Parathyroid adenoma (tissue), 2 donors: ENCODE data around the gene RAB33B.
"Not testable (repeated sequence)": the region's sequence is repeated elsewhere in the genome, so short reads cannot be mapped to it uniquely, and the experiment has no call there.

ENCODE experiments used
- H2AFZ ChIP-seq: fragments of 300-600 bp; sonication (generic); one replicate; pipeline ENCODE4 v1.7.0; 2017; ENCODE audit warnings: antibody characterized with exemption, mild to moderate bottlenecking
- H3K27ac ChIP-seq: fragments of 300-600 bp; sonication (generic); one replicate; pipeline ENCODE4 v1.7.0; 2017
- H3K27me3 ChIP-seq: fragments of 300-600 bp; sonication (generic); one replicate; pipeline ENCODE4 v1.7.0; 2017; ENCODE audit warnings: low read length; ENCODE audit not compliant: control insufficient read depth, insufficient read depth
- H3K36me3 ChIP-seq: fragments of 300-600 bp; sonication (generic); one replicate; pipeline ENCODE4 v1.7.0; 2017; ENCODE audit warnings: low read length; ENCODE audit not compliant: control insufficient read depth, insufficient read depth
- H3K4me1 ChIP-seq: fragments of 300-600 bp; sonication (generic); one replicate; pipeline ENCODE4 v1.7.0; 2017; ENCODE audit warnings: control low read depth
- H3K4me2 ChIP-seq: fragments of 300-600 bp; sonication (generic); one replicate; pipeline ENCODE4 v1.7.0; 2017; ENCODE audit warnings: low read length
- H3K4me3 ChIP-seq: fragments of 300-600 bp; sonication (generic); one replicate; pipeline ENCODE4 v1.7.0; 2017; ENCODE audit warnings: low read depth, low read length
- H3K79me2 ChIP-seq: fragments of 300-600 bp; sonication (generic); one replicate; pipeline ENCODE4 v1.7.0; 2017; ENCODE audit warnings: control low read depth
- H3K9ac ChIP-seq: fragments of 300-600 bp; sonication (generic); one replicate; pipeline ENCODE4 v1.7.0; 2017; ENCODE audit warnings: mild to moderate bottlenecking
- H3K9me3 ChIP-seq: fragments of 300-600 bp; sonication (generic); one replicate; pipeline ENCODE4 v1.7.0; 2017; ENCODE audit warnings: low read length; ENCODE audit not compliant: control insufficient read depth
- TF ChIP-seq, protein P1 (sequence below): fragments of 300-600 bp; sonication (generic); IDR thresholded peaks from one replicate; pipeline ENCODE4 v1.7.0; 2017; ENCODE audit warnings: antibody characterized with exemption, mild to moderate bottlenecking
- donor health status: primary hyperparathyroidism.

RAB33B gene

DNA sequence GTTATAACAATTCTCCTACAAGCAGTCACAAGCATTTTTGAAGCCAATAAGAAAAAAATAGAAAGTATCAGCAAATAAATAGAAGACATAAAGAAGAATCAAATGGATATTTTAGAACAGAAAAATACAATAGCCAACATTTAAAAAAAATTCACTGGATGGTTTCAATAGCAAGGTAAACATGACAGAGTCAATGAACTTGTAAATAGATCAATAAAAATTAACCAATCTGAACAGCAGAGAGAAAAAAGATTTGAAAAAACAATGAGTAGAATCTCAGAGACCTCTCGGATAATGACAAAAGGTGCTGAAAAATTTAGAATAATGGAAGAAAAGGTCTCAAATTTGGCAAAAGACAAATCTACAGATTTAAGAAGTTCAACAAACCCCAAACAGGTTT lies 33.3 kb upstream of the RAB33B start:
- H3K4me2 ChIP-seq: no peak overlapping the region
- H3K36me3 ChIP-seq: no peaks in the 10 kb centered on the region
- no peaks in the 10 kb centered on the region for H3K79me2 ChIP-seq
- H3K9me3 ChIP-seq: no peaks in the 10 kb centered on the region
- H2AFZ ChIP-seq: no peak overlapping the region
- H3K27me3 ChIP-seq: no peaks in the 10 kb centered on the region
- no peak overlapping the region for H3K4me3 ChIP-seq
- no peak overlapping the region for H3K27ac ChIP-seq
- TF ChIP-seq, protein P1, sequence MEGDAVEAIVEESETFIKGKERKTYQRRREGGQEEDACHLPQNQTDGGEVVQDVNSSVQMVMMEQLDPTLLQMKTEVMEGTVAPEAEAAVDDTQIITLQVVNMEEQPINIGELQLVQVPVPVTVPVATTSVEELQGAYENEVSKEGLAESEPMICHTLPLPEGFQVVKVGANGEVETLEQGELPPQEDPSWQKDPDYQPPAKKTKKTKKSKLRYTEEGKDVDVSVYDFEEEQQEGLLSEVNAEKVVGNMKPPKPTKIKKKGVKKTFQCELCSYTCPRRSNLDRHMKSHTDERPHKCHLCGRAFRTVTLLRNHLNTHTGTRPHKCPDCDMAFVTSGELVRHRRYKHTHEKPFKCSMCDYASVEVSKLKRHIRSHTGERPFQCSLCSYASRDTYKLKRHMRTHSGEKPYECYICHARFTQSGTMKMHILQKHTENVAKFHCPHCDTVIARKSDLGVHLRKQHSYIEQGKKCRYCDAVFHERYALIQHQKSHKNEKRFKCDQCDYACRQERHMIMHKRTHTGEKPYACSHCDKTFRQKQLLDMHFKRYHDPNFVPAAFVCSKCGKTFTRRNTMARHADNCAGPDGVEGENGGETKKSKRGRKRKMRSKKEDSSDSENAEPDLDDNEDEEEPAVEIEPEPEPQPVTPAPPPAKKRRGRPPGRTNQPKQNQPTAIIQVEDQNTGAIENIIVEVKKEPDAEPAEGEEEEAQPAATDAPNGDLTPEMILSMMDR: no peak
- H3K9ac ChIP-seq: no peak overlapping the region
- no peaks in the 10 kb centered on the region for H3K4me1 ChIP-seq

DNA sequence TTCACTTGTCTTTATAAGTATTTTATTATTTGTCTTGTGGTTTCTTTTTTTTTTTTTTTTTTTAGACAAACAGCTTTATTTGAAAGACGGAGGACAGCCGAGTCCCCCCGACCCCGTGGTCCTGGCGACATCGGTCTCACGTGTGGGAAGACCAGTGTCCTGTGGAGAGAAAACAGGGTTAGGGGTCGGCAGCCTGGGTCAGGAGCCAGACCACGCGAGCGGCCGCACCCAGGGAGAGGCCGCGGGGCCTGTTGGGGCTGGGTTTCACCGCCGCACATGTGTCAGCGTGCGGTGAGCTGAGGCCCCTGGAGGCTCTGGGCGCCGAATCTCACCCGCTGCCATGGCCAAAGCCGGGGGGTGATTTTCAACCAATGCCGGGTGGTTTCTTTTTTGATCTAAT lies 17.8 kb upstream of the RAB33B start:
- TF ChIP-seq, protein P1: no peak
- no peaks in the 10 kb centered on the region for H3K9me3 ChIP-seq
- H2AFZ ChIP-seq: no peak overlapping the region
- H3K4me3 ChIP-seq: no peak overlapping the region
- no peaks in the 10 kb centered on the region for H3K27me3 ChIP-seq
- no peaks in the 10 kb centered on the region for H3K79me2 ChIP-seq
- H3K4me2 ChIP-seq: no peak overlapping the region
- no peaks in the 10 kb centered on the region for H3K4me1 ChIP-seq
- no peaks in the 10 kb centered on the region for H3K36me3 ChIP-seq
- H3K27ac ChIP-seq: no peak overlapping the region
- H3K9ac ChIP-seq: no peak overlapping the region

DNA sequence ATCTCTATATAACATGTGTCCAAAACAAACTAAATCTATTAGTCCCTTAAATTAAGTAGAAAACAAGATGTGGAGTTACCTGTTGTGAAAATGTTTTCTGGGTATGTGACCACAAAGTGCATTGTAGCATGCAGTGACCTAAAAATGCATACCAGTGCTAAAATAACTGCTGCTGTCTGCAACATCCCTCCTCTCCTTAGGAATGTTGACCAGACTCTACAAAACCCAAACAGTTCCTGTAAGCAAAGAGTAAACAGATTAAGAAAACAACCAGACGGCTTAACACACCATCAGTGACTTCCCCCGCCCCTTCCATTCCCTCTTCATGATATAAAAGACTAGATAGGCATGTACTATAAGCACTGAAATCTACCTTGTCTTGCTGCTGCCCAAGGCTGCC lies 15.8 kb upstream of the RAB33B start:
- no peak overlapping the region for H3K4me2 ChIP-seq
- no peak overlapping the region for H3K27ac ChIP-seq
- no peak overlapping the region for H3K9ac ChIP-seq
- no peak overlapping the region for H3K4me3 ChIP-seq
- TF ChIP-seq, protein P1: no peak
- no peaks in the 10 kb centered on the region for H3K4me1 ChIP-seq
- no peaks in the 10 kb centered on the region for H3K9me3 ChIP-seq
- H3K27me3 ChIP-seq: no peaks in the 10 kb centered on the region
- H2AFZ ChIP-seq: no peak overlapping the region
- H3K36me3 ChIP-seq: no peaks in the 10 kb centered on the region
- H3K79me2 ChIP-seq: no peaks in the 10 kb centered on the region

DNA sequence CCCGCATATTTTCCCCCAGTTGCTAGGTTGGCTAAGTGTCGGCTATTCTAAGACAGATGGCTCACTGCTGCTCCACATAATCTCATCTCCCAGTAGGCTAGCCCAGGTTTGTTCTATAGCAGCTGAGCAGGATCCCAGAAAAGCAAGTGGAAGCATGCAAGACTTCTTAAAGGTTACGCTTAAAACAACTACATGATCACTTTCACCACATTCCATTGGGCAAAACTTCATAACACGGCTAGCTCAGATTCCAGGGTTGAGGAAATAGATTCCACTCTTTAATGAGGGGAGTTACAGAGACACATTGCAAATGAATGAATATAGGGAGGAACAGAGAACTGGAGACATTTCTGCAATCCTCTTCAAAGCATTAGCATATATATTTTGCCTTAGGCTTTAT lies 12.9 kb upstream of the RAB33B start:
- H3K4me2 ChIP-seq: no peak overlapping the region
- H3K27me3 ChIP-seq: no peaks in the 10 kb centered on the region
- no peaks in the 10 kb centered on the region for H3K9me3 ChIP-seq
- no peaks in the 10 kb centered on the region for H3K4me1 ChIP-seq
- H3K27ac ChIP-seq: no peak overlapping the region
- TF ChIP-seq, protein P1: no peak
- no peak overlapping the region for H3K4me3 ChIP-seq
- no peak overlapping the region for H3K9ac ChIP-seq
- no peak overlapping the region for H2AFZ ChIP-seq
- H3K79me2 ChIP-seq: no peaks in the 10 kb centered on the region
- no peaks in the 10 kb centered on the region for H3K36me3 ChIP-seq

DNA sequence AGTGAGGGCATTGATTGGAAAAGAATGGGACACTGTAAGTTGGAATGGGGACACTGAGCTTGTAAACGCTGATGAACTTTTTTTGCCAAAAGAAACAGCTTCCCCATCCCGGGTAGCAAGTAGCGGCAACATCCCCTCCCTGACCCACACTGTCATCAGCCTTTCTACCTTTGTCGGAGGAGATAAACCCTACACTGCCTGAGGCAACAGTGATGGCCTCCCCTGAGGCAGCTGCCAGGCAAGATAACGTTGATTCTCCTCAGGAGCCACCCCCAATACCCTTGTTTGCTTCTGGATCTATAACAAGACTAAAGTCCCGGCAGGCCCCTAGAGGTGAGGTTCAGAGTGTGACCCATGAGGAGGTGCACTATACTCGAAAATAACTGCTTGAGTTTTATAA lies 10.3 kb upstream of the RAB33B start:
- H3K27ac ChIP-seq: no peak overlapping the region
- no peak overlapping the region for H3K4me2 ChIP-seq
- TF ChIP-seq, protein P1: no peak
- no peaks in the 10 kb centered on the region for H3K27me3 ChIP-seq
- H3K9me3 ChIP-seq: no peaks in the 10 kb centered on the region
- H3K4me1 ChIP-seq: no peaks in the 10 kb centered on the region
- no peaks in the 10 kb centered on the region for H3K36me3 ChIP-seq
- H3K79me2 ChIP-seq: no peaks in the 10 kb centered on the region
- H3K9ac ChIP-seq: no peak overlapping the region
- H3K4me3 ChIP-seq: no peak overlapping the region
- H2AFZ ChIP-seq: no peak overlapping the region

DNA sequence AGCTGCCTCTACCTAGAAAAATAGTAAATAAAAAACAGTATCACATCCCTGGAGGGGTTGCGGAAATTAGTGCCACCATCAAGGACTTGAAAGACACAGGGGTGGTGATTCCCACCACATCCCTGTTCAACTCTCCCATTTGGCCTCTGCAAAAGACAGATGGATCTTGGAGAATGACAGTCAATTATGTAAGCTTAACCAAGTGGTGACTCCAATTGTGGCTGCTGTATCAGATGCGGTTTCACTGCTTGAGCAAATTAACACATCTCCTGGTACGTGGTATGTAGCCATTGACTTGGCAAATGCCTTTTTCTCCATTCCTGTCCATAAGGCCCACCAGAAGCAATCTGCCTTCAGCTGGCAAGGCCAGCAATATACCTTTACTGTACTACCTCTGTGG lies 9.0 kb upstream of the RAB33B start:
- not testable (repeated sequence) for H3K36me3 ChIP-seq, H3K27ac ChIP-seq, H3K9ac ChIP-seq, H3K4me3 ChIP-seq, H3K4me2 ChIP-seq, H3K27me3 ChIP-seq, H2AFZ ChIP-seq, H3K79me2 ChIP-seq, H3K9me3 ChIP-seq, H3K4me1 ChIP-seq

DNA sequence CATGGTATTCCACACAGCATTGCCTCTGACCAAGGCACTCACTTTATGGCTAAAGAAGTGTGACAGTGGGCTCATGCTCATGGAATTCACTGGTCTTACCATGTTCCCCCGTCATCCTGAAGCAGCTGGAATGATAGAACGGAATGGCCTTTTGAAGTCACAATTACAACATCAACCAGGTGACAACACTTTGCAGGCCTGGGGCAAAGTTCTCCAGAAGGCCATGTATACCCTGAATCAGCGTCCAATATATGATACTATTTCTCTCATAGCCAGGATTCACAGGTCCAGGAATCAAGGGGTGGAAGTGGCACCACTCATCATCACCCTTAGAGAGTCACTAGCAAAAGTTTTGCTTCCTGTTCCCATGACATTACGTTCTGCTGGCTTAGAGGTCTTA lies 6.8 kb upstream of the RAB33B start:
- not testable (repeated sequence) for H3K9ac ChIP-seq, H3K4me1 ChIP-seq, H3K4me3 ChIP-seq, H3K4me2 ChIP-seq, H2AFZ ChIP-seq, H3K36me3 ChIP-seq, H3K27me3 ChIP-seq, H3K79me2 ChIP-seq, H3K9me3 ChIP-seq, H3K27ac ChIP-seq
